Germinal center (tissue), 1 donor: ENCODE data around the gene RASSF7.
A peak's percentile ranks its signal among the peaks of the same experiment; 100 is the strongest.

Experiments used
- DNase-seq: peaks from one replicate; pipeline ENCODE4 v3.0.0; 2012; ENCODE audit warnings: mixed read lengths, low spot score

Gene RASSF7

GRCh38 chr11:532986-533585, 27.7 kb upstream of the RASSF7 start:
- no peak for DNase-seq

GRCh38 chr11:533586-534395, 27.0 kb upstream of the RASSF7 start:
- DNase-seq: no peak

GRCh38 chr11:534396-535209, 26.2 kb upstream of the RASSF7 start:
- DNase-seq: peak; percentile 33

GRCh38 chr11:535210-535518, 25.6 kb upstream of the RASSF7 start:
- DNase-seq: no peak

GRCh38 chr11:535519-536454, 25.0 kb upstream of the RASSF7 start, which contains the start of gene HRAS:
Gene HRAS, minus strand, starts transcription at chr11:535576.
- DNase-seq: peak; percentile 100

GRCh38 chr11:536841-537621, 23.7 kb upstream of the RASSF7 start, which contains the start of gene LRRC56:
Gene LRRC56, plus strand, starts transcription at chr11:537527. Its CDS starts 3,158 bp downstream, at chr11:540685.
- peak; percentile 98 for DNase-seq

GRCh38 chr11:537622-538430, 22.9 kb upstream of the RASSF7 start:
- DNase-seq: no peak

GRCh38 chr11:538431-539051, 22.2 kb upstream of the RASSF7 start:
- no peak for DNase-seq

- DNase-seq: no peak
Measured at GRCh38 chr11:539971-540481, 20.7 kb upstream of the RASSF7 start.

GRCh38 chr11:540583-541432, 20.0 kb upstream of the RASSF7 start:
- no peak for DNase-seq

GRCh38 chr11:541433-541885, 19.3 kb upstream of the RASSF7 start:
- DNase-seq: no peak

- no peak for DNase-seq
Measured at GRCh38 chr11:544817-545166, 16.0 kb upstream of the RASSF7 start.

GRCh38 chr11:545171-545570, 15.6 kb upstream of the RASSF7 start:
- no peak for DNase-seq

GRCh38 chr11:548700-549603, 11.8 kb upstream of the RASSF7 start:
- DNase-seq: no peak

- no peak for DNase-seq
Measured at GRCh38 chr11:550021-550745, 10.6 kb upstream of the RASSF7 start.

GRCh38 chr11:550746-551085, 10.1 kb upstream of the RASSF7 start:
- DNase-seq: no peak

- DNase-seq: no peak
Measured at GRCh38 chr11:551131-551530, 9.6 kb upstream of the RASSF7 start.
